ENCODE data around the gene GLP2R. TPM values are rescaled to one million over a fixed set of nuclear protein-coding genes. Genes with fewer than 3 reads are reported as not detected.
"Not testable (repeated sequence)": the region's sequence is repeated elsewhere in the genome, so short reads cannot be mapped to it uniquely, and the experiment has no call there.

The GLP2R gene
- total RNA-seq, 1 donor from 2014 or later, result not detected

- DNase-seq, result no peak
- peaks cover 7% of the 10 kb centered on the region for H3K36me3 Mint-ChIP-seq (ENCODE audit: unreplicated experiment)
- no peak overlapping the region for H3K27ac Mint-ChIP-seq (ENCODE audit: unreplicated experiment)
Observed at GRCh38 chr17:9918804-9919352, 93.2 kb downstream of the GLP2R start.

GRCh38 chr17:9921216-9921615 is 95.5 kb downstream of the GLP2R start:
- not testable (repeated sequence) for H3K27me3 Mint-ChIP-seq (ENCODE audit: unreplicated experiment); H3K36me3 Mint-ChIP-seq (ENCODE audit: unreplicated experiment); DNase-seq; H3K4me1 Mint-ChIP-seq (ENCODE audit: low read depth, unreplicated experiment); H3K4me3 Mint-ChIP-seq (ENCODE audit: unreplicated experiment); H3K27ac Mint-ChIP-seq (ENCODE audit: unreplicated experiment); H3K9me3 Mint-ChIP-seq (ENCODE audit: unreplicated experiment)

More at GRCh38 chr17:9918804-9919352, 93.2 kb downstream of the GLP2R start:
- peaks cover 10% of the 10 kb centered on the region for H3K9me3 Mint-ChIP-seq (ENCODE audit: unreplicated experiment)
- H3K4me1 Mint-ChIP-seq (ENCODE audit: low read depth, unreplicated experiment), result no peaks in the 10 kb centered on the region
- H3K4me3 Mint-ChIP-seq (ENCODE audit: unreplicated experiment), result no peak overlapping the region
- peaks cover 10% of the 10 kb centered on the region for H3K27me3 Mint-ChIP-seq (ENCODE audit: unreplicated experiment)
- TF ChIP-seq CTCF (IDR thresholded peaks at IDR 0.05; ENCODE audit: partially characterized antibody, unreplicated experiment), result no peak

- H3K27ac Mint-ChIP-seq (ENCODE audit: unreplicated experiment), result no peak overlapping the region
- peaks cover 7% of the 10 kb centered on the region for H3K27me3 Mint-ChIP-seq (ENCODE audit: unreplicated experiment)
- peaks cover 5% of the 10 kb centered on the region for H3K9me3 Mint-ChIP-seq (ENCODE audit: unreplicated experiment)
- TF ChIP-seq CTCF (IDR thresholded peaks at IDR 0.05; ENCODE audit: partially characterized antibody, unreplicated experiment), result no peak
- DNase-seq, result no peak
- H3K36me3 Mint-ChIP-seq (ENCODE audit: unreplicated experiment), result no peaks in the 10 kb centered on the region
- no peak overlapping the region for H3K4me3 Mint-ChIP-seq (ENCODE audit: unreplicated experiment)
- peaks cover 1% of the 10 kb centered on the region for H3K4me1 Mint-ChIP-seq (ENCODE audit: low read depth, unreplicated experiment)
Observed at GRCh38 chr17:9922012-9922848, 96.5 kb downstream of the GLP2R start.

GRCh38 chr17:9924735-9925191 is 99.0 kb downstream of the GLP2R start:
- Mint-ChIP-seq H3K9me3 (ENCODE audit: unreplicated experiment) (peaks cover 2% of the 10 kb centered on the region), H3K4me3 (ENCODE audit: unreplicated experiment) (no peak overlapping the region), H3K36me3 (ENCODE audit: unreplicated experiment) (no peaks in the 10 kb centered on the region), H3K27me3 (ENCODE audit: unreplicated experiment) (peaks cover 5% of the 10 kb centered on the region), H3K4me1 (ENCODE audit: low read depth, unreplicated experiment) (peaks cover 1% of the 10 kb centered on the region), H3K27ac (ENCODE audit: unreplicated experiment) (no peak overlapping the region)
- peak; percentile 97 for TF ChIP-seq CTCF (IDR thresholded peaks at IDR 0.05; ENCODE audit: partially characterized antibody, unreplicated experiment)
- no peak for DNase-seq

- no peak overlapping the region for H3K4me3 Mint-ChIP-seq (ENCODE audit: unreplicated experiment)
- no peak for TF ChIP-seq CTCF (IDR thresholded peaks at IDR 0.05; ENCODE audit: partially characterized antibody, unreplicated experiment)
- H3K36me3 Mint-ChIP-seq (ENCODE audit: unreplicated experiment), result no peaks in the 10 kb centered on the region
- peaks cover 2% of the 10 kb centered on the region for H3K9me3 Mint-ChIP-seq (ENCODE audit: unreplicated experiment)
- no peak for DNase-seq
- H3K4me1 Mint-ChIP-seq (ENCODE audit: low read depth, unreplicated experiment), result peaks cover 1% of the 10 kb centered on the region
- H3K27ac Mint-ChIP-seq (ENCODE audit: unreplicated experiment), result no peak overlapping the region
- peaks cover 7% of the 10 kb centered on the region for H3K27me3 Mint-ChIP-seq (ENCODE audit: unreplicated experiment)
Observed at GRCh38 chr17:9925457-9925856, 99.7 kb downstream of the GLP2R start.
